Measurements from ENCODE around the gene LRIG1.

LRIG1 gene

DNA sequence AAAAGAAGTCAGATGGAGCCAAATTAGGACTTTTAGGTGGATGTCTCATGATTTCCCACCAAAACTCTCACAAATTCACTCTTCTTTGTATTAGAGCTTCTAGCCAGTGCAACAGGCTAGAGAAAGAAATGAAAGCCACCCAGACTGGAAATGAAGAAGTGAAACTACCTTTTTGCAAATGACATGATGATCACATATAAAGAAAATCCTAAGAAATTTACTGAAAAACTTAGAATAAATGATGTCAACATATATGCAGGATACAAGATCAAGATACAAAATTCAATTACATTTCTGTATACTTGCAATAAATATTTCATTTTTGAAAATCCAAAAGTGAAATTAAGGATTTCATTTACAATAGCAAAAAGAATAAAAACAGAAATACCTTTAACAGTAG, 110.8 kb downstream of the LRIG1 start:
- DNase-seq (ENCODE audit: low read depth in 2 of 2, low spot score in 1 of 2) = no peak

- no peak for DNase-seq (ENCODE audit: low read depth in 2 of 2, low spot score in 1 of 2)
Measured at GRCh38 chr3:66386925-66387650, 113.7 kb downstream of the LRIG1 start.

- no peak for DNase-seq (ENCODE audit: low read depth in 2 of 2, low spot score in 1 of 2)
Measured at GRCh38 chr3:66386011-66386924, 114.6 kb downstream of the LRIG1 start.

- DNase-seq (ENCODE audit: low read depth in 2 of 2, low spot score in 1 of 2) = no peak
Measured at GRCh38 chr3:66385066-66385465, 115.8 kb downstream of the LRIG1 start.

GRCh38 chr3:66383998-66384745, 116.7 kb downstream of the LRIG1 start:
- no peak for DNase-seq (ENCODE audit: low read depth in 2 of 2, low spot score in 1 of 2)

- no peak for DNase-seq (ENCODE audit: low read depth in 2 of 2, low spot score in 1 of 2)
Measured at GRCh38 chr3:66383023-66383422, 117.8 kb downstream of the LRIG1 start.

DNA sequence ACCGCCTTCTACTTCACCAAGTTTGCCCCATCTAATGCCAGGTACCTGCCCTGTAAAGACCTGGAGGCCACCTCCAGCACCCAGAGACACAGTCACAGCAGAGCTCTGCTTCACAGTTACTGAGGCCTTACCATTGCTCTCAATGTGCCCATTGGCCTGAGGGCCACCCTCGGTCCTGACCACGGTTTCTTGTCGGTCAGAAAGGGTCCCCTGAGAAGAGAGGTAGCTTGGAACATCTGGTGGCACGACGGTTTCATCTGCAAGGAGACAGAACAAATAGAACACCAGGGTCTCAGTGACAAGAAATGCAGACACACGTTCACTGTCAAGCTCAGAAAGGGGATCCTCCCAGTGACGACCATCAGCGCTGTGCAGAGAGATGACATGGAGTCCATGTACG, 118.7 kb downstream of the LRIG1 start:
- no peak for DNase-seq (ENCODE audit: low read depth in 2 of 2, low spot score in 1 of 2)

GRCh38 chr3:66381626-66382025, 119.2 kb downstream of the LRIG1 start:
- DNase-seq (ENCODE audit: low read depth in 2 of 2, low spot score in 1 of 2) = no peak

DNA sequence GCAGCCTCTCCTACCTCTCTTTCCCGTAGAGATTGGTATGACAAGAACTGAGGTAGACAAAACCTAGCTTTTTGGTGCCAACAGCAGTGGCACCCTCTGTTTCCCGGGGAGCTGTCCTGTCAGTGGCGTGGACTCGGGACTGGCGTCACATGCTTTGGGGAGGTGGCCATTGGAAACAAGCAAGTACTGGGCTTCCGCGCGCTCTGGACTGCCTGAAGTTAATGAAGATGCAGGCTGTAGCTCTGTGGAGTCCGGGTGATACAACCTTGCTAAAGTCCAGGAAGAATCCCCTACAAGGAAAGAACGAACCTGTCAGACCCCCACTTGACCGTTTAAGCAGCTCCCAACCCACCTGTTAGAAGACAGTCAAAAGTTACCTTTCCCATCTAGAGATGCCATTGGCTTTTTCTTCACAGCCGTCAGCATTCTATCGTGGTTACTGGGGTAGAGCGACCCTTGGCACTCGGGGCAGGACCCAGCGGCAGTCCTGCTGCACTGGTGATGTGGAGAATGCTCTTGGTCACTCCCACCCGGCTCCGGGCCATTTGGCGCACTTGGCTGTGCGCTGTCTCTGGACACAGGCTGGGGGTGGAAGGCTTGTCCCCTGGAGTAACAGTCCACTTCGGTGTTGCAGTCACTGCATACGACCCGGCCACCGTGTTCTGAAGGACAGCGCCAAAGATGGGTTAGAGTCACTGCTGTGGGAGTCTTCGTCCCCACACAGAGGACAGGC, 120.5 kb downstream of the LRIG1 start:
- no peak for DNase-seq (ENCODE audit: low read depth in 2 of 2, low spot score in 1 of 2)

DNA sequence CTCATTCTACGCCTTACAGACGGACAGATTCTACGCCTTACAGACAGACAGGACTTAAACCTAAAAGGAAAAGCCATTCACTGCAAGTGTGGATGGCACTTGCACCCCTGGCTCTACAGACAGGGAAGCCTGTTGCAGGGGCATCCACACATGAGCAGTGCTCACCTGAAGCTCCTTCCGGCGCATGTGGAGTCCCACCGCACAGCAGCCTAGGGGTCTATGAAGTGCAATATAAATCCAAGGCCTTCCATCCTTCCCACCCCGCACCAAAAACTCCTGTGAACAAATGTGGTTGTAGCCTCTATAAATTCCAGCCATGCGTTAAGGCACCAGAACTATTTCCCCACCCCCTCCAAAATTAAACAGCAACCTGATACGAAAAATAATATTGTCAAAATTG, 121.3 kb downstream of the LRIG1 start:
- DNase-seq (ENCODE audit: low read depth in 2 of 2, low spot score in 1 of 2) = no peak

DNA sequence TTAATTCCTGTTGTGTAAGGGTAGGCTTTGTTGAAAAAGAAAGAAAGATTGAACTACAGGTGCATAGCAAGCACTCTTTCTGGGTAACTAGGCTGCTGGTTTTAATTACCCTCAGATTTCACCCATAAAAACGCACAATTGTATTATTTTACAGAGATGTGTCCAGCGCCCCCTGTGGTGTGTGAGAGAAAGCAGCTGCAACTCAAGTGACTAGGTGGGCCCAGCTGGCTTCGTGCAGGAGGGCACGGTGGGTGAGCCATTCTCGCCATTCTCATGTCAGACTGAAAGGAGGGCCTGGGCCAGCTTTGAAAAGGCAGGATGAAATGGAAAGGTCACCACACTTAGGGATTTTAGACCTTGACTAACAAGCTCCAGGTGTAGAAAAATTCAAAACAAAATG, 122.6 kb downstream of the LRIG1 start:
- no peak for DNase-seq (ENCODE audit: low read depth in 2 of 2, low spot score in 1 of 2)

GRCh38 chr3:66377800-66378199, 123.0 kb downstream of the LRIG1 start:
- DNase-seq (ENCODE audit: low read depth in 2 of 2, low spot score in 1 of 2) = no peak

- DNase-seq (ENCODE audit: low read depth in 2 of 2, low spot score in 1 of 2) = no peak
Measured at GRCh38 chr3:66376568-66376967, 124.3 kb downstream of the LRIG1 start.

GRCh38 chr3:66372681-66373350, 128.0 kb downstream of the LRIG1 start:
- DNase-seq (ENCODE audit: low read depth in 2 of 2, low spot score in 1 of 2) = peak in 1 of 2 donors; percentile 9

GRCh38 chr3:66371432-66371831, 129.4 kb downstream of the LRIG1 start:
- no peak for DNase-seq (ENCODE audit: low read depth in 2 of 2, low spot score in 1 of 2)

- DNase-seq (ENCODE audit: low read depth in 2 of 2, low spot score in 1 of 2) = no peak
Measured at GRCh38 chr3:66370179-66370578, 130.6 kb downstream of the LRIG1 start.

DNA sequence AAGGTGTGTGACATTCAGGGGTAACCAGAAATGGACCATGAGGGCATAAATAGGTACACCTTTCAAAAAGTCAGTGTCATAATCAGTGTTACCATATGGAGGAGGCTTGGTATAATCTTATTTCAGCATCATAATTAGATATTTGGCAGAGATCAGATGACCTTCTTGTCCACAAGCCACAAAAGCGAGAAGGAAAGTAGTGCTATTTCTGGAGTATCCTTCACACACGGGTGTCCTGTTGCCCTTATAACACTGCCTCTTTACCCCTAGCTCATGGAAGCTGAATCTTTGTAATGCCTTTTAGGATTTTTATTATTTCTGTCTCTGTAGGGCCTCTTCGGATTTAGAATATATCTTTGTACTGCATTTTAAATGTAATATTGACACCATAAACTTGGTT, 132.8 kb downstream of the LRIG1 start:
- no peak for DNase-seq (ENCODE audit: low read depth in 2 of 2, low spot score in 1 of 2)

GRCh38 chr3:66366747-66367146, 134.1 kb downstream of the LRIG1 start:
- DNase-seq (ENCODE audit: low read depth in 2 of 2, low spot score in 1 of 2) = no peak

- DNase-seq (ENCODE audit: low read depth in 2 of 2, low spot score in 1 of 2) = no peak
Measured at GRCh38 chr3:66365080-66365479, 135.7 kb downstream of the LRIG1 start.

DNA sequence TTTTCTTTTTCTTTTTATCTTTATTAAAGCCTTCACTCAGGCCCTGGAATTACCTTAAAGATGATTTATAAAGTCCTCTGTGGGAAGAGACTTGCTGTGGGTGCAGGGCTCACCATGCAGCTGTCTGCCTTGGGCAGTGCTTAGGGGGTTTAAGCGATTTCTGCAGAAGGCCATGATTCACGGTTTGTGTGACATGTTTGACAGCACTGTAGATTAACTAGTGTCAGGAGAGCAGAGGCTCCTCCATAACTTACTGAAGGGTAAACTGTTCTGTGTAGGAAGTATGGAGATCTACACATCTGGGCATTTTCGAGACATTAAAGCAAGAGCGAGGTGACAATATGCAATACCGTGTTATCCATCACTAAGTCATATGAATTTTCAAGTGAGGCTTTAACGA, 137.7 kb downstream of the LRIG1 start:
- DNase-seq (ENCODE audit: low read depth in 2 of 2, low spot score in 1 of 2) = no peak
